Measurements from ENCODE around the gene CSMD2. TPM values are rescaled to one million over a fixed set of nuclear protein-coding genes. Genes with fewer than 3 reads are reported as not detected.

CSMD2 gene
- total and polyA plus RNA-seq, 7 experiments from 2014 or later = 0.02 TPM; not detected in 6

GRCh38 chr1:33508151-33508550, 656.9 kb downstream of the CSMD2 start:
- Mint-ChIP-seq H3K4me3 (no peak overlapping the region), H3K27me3 (peaks cover 0 to 14% (median 6%) of the 10 kb centered on the region in 5 donors), H3K9me3 (peaks cover 0 to 6% (median 0%) of the 10 kb centered on the region in 11 donors), H3K36me3 (no peaks in the 10 kb centered on the region), H3K4me1 (peaks cover 0 to 1% (median 0%) of the 10 kb centered on the region in 7 donors), H3K27ac (no peak overlapping the region)
- Histone ChIP-seq H3K36me3 (ENCODE audit: control insufficient read depth in 2 of 3, insufficient read depth in 3 of 3, low read length in 3 of 3) (no peaks in the 10 kb centered on the region), H3K4me1 (ENCODE audit: control insufficient read depth in 2 of 2, insufficient read depth in 2 of 2, low read length in 2 of 2) (no peaks in the 10 kb centered on the region), H3K27me3 (ENCODE audit: control insufficient read depth in 2 of 2, insufficient read depth in 2 of 2, low read length in 2 of 2) (no peaks in the 10 kb centered on the region), H3K9me3 (ENCODE audit: control insufficient read depth in 2 of 3, low read length in 3 of 3) (no peaks in the 10 kb centered on the region), H3K4me3 (ENCODE audit: low read length) (no peak overlapping the region), H3K27ac (ENCODE audit: low read depth, low read length) (no peak overlapping the region)
- intact Hi-C loops (cut with micrococcal nuclease) = no loop called here
- ChIA-PET CTCF (no interaction called here), POLR2A (no interaction called here)
- no peak for ATAC-seq
- no peak for DNase-seq

GRCh38 chr1:33507661-33508060, 657.4 kb downstream of the CSMD2 start:
- peaks cover 0 to 1% (median 0%) of the 10 kb centered on the region in 7 donors for H3K4me1 Mint-ChIP-seq

GRCh38 chr1:33503506-33503905, 661.5 kb downstream of the CSMD2 start:
- Histone ChIP-seq H3K27me3 (ENCODE audit: control insufficient read depth in 2 of 2, insufficient read depth in 2 of 2, low read length in 2 of 2) (no peaks in the 10 kb centered on the region), H3K4me3 (ENCODE audit: low read length) (no peak overlapping the region), H3K27ac (ENCODE audit: low read depth, low read length) (no peak overlapping the region), H3K4me1 (ENCODE audit: control insufficient read depth in 2 of 2, insufficient read depth in 2 of 2, low read length in 2 of 2) (no peaks in the 10 kb centered on the region), H3K36me3 (ENCODE audit: control insufficient read depth in 2 of 3, insufficient read depth in 3 of 3, low read length in 3 of 3) (no peaks in the 10 kb centered on the region), H3K9me3 (ENCODE audit: control insufficient read depth in 2 of 3, low read length in 3 of 3) (no peaks in the 10 kb centered on the region)
- peaks cover 0 to 31% (median 5%) of the 10 kb centered on the region in 11 donors for H3K9me3 Mint-ChIP-seq
- DNase-seq (no peak), ATAC-seq (no peak)
- intact Hi-C loops (cut with micrococcal nuclease) = no loop called here
- peaks cover 0 to 14% (median 0%) of the 10 kb centered on the region in 5 donors for H3K36me3 Mint-ChIP-seq
- H3K27me3 Mint-ChIP-seq = peaks cover 0 to 6% (median 6%) of the 10 kb centered on the region in 5 donors
- POLR2A ChIA-PET = no interaction called here
- H3K4me1 Mint-ChIP-seq = no peaks in the 10 kb centered on the region
- no peak overlapping the region for H3K27ac Mint-ChIP-seq
- CTCF ChIA-PET = no interaction called here
- H3K4me3 Mint-ChIP-seq = no peak overlapping the region

More at GRCh38 chr1:33507661-33508060, 657.4 kb downstream of the CSMD2 start:
- Mint-ChIP-seq H3K36me3 (no peaks in the 10 kb centered on the region), H3K4me3 (no peak overlapping the region), H3K9me3 (peaks cover 0 to 6% (median 0%) of the 10 kb centered on the region in 11 donors), H3K27me3 (peaks cover 0 to 14% (median 6%) of the 10 kb centered on the region in 5 donors), H3K27ac (no peak overlapping the region)
- DNase-seq (no peak), ATAC-seq (no peak)
- Histone ChIP-seq H3K4me3 (ENCODE audit: low read length) (no peak overlapping the region), H3K27me3 (ENCODE audit: control insufficient read depth in 2 of 2, insufficient read depth in 2 of 2, low read length in 2 of 2) (no peaks in the 10 kb centered on the region), H3K36me3 (ENCODE audit: control insufficient read depth in 2 of 3, insufficient read depth in 3 of 3, low read length in 3 of 3) (no peaks in the 10 kb centered on the region), H3K9me3 (ENCODE audit: control insufficient read depth in 2 of 3, low read length in 3 of 3) (no peaks in the 10 kb centered on the region), H3K4me1 (ENCODE audit: control insufficient read depth in 2 of 2, insufficient read depth in 2 of 2, low read length in 2 of 2) (no peaks in the 10 kb centered on the region), H3K27ac (ENCODE audit: low read depth, low read length) (no peak overlapping the region)
- intact Hi-C loops (cut with micrococcal nuclease) = no loop called here
- CTCF ChIA-PET = no interaction called here
- POLR2A ChIA-PET = no interaction called here

DNA sequence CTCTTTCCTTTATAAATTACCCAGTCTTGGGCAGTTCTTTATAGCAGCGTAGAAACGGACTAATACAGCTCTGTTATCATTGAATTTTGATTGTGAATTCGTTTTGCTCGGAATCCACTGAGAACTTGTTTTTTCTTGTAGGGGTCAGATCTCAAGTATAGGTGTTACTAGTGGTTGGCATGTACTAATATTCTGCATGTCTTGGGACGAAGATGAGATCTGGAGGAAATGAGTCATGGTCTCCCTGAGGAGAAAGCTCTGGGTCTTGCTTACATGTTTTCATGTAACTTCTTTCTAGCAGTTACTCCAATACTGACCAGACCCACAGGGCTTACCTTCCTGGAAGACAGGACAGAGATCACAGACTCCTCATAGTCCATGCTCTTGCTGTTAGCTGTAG, 662.3 kb downstream of the CSMD2 start:
- POLR2A ChIA-PET = no interaction called here

GRCh38 chr1:33501774-33502173, 663.3 kb downstream of the CSMD2 start:
- intact Hi-C loops (cut with micrococcal nuclease) = no loop called here
- no peaks in the 10 kb centered on the region for H3K4me1 ChIP-seq (ENCODE audit: control insufficient read depth in 2 of 2, insufficient read depth in 2 of 2, low read length in 2 of 2)
- no peaks in the 10 kb centered on the region for H3K27me3 ChIP-seq (ENCODE audit: control insufficient read depth in 2 of 2, insufficient read depth in 2 of 2, low read length in 2 of 2)
- Mint-ChIP-seq H3K27me3 (peaks cover 0 to 4% (median 0%) of the 10 kb centered on the region in 5 donors), H3K4me1 (no peaks in the 10 kb centered on the region), H3K27ac (no peak overlapping the region), H3K4me3 (no peak overlapping the region), H3K9me3 (peaks cover 4 to 42% (median 11%) of the 10 kb centered on the region in 11 donors), H3K36me3 (peaks cover 3 to 28% (median 14%) of the 10 kb centered on the region in 5 donors)
- ChIA-PET POLR2A (no interaction called here), CTCF (no interaction called here)
- peaks cover 0 to 3% (median 0%) of the 10 kb centered on the region in 3 experiments for H3K9me3 ChIP-seq (ENCODE audit: control insufficient read depth in 2 of 3, low read length in 3 of 3)
- H3K27ac ChIP-seq (ENCODE audit: low read depth, low read length) = no peak overlapping the region
- no peak for DNase-seq
- no peak for ATAC-seq
- H3K36me3 ChIP-seq (ENCODE audit: control insufficient read depth in 2 of 3, insufficient read depth in 3 of 3, low read length in 3 of 3) = no peaks in the 10 kb centered on the region
- no peak overlapping the region for H3K4me3 ChIP-seq (ENCODE audit: low read length)

More for the DNA sequence above, 662.3 kb downstream of the CSMD2 start:
- Mint-ChIP-seq H3K27me3 (peaks cover 0 to 4% (median under 1%) of the 10 kb centered on the region in 5 donors), H3K36me3 (peaks cover 0 to 20% (median 4%) of the 10 kb centered on the region in 5 donors), H3K9me3 (peaks cover 2 to 34% (median 6%) of the 10 kb centered on the region in 11 donors), H3K4me1 (no peaks in the 10 kb centered on the region), H3K4me3 (no peak overlapping the region), H3K27ac (no peak overlapping the region)
- Histone ChIP-seq H3K27ac (ENCODE audit: low read depth, low read length) (no peak overlapping the region), H3K27me3 (ENCODE audit: control insufficient read depth in 2 of 2, insufficient read depth in 2 of 2, low read length in 2 of 2) (no peaks in the 10 kb centered on the region), H3K9me3 (ENCODE audit: control insufficient read depth in 2 of 3, low read length in 3 of 3) (no peaks in the 10 kb centered on the region), H3K4me3 (ENCODE audit: low read length) (no peak overlapping the region), H3K4me1 (ENCODE audit: control insufficient read depth in 2 of 2, insufficient read depth in 2 of 2, low read length in 2 of 2) (no peaks in the 10 kb centered on the region), H3K36me3 (ENCODE audit: control insufficient read depth in 2 of 3, insufficient read depth in 3 of 3, low read length in 3 of 3) (no peaks in the 10 kb centered on the region)
- ATAC-seq (no peak), DNase-seq (no peak)
- intact Hi-C loops (cut with micrococcal nuclease) = no loop called here
- CTCF ChIA-PET = no interaction called here

- ChIA-PET CTCF (no interaction called here), POLR2A (no interaction called here)
- H3K36me3 Mint-ChIP-seq = peaks cover 4 to 30% (median 14%) of the 10 kb centered on the region in 5 donors
- no peak overlapping the region for H3K27ac ChIP-seq (ENCODE audit: low read depth, low read length)
- no peaks in the 10 kb centered on the region for H3K4me1 Mint-ChIP-seq
- H3K27ac Mint-ChIP-seq = no peak overlapping the region
- H3K4me3 Mint-ChIP-seq = no peak overlapping the region
- no peaks in the 10 kb centered on the region for H3K27me3 ChIP-seq (ENCODE audit: control insufficient read depth in 2 of 2, insufficient read depth in 2 of 2, low read length in 2 of 2)
- H3K4me3 ChIP-seq (ENCODE audit: low read length) = no peak overlapping the region
- ATAC-seq (no peak), DNase-seq (no peak)
- intact Hi-C loops (cut with micrococcal nuclease) = no loop called here
- H3K36me3 ChIP-seq (ENCODE audit: control insufficient read depth in 2 of 3, insufficient read depth in 3 of 3, low read length in 3 of 3) = no peaks in the 10 kb centered on the region
- peaks cover 4 to 46% (median 14%) of the 10 kb centered on the region in 11 donors for H3K9me3 Mint-ChIP-seq
- peaks cover 0 to 3% (median 0%) of the 10 kb centered on the region in 3 experiments for H3K9me3 ChIP-seq (ENCODE audit: control insufficient read depth in 2 of 3, low read length in 3 of 3)
- no peaks in the 10 kb centered on the region for H3K4me1 ChIP-seq (ENCODE audit: control insufficient read depth in 2 of 2, insufficient read depth in 2 of 2, low read length in 2 of 2)
- peaks cover 0 to 4% (median 0%) of the 10 kb centered on the region in 5 donors for H3K27me3 Mint-ChIP-seq
Observed at GRCh38 chr1:33501309-33501708, 663.7 kb downstream of the CSMD2 start.

GRCh38 chr1:33500547-33500946, 664.5 kb downstream of the CSMD2 start:
- Histone ChIP-seq H3K27ac (ENCODE audit: low read depth, low read length) (no peak overlapping the region), H3K27me3 (ENCODE audit: control insufficient read depth in 2 of 2, insufficient read depth in 2 of 2, low read length in 2 of 2) (no peaks in the 10 kb centered on the region), H3K36me3 (ENCODE audit: control insufficient read depth in 2 of 3, insufficient read depth in 3 of 3, low read length in 3 of 3) (no peaks in the 10 kb centered on the region), H3K4me1 (ENCODE audit: control insufficient read depth in 2 of 2, insufficient read depth in 2 of 2, low read length in 2 of 2) (no peaks in the 10 kb centered on the region), H3K9me3 (ENCODE audit: control insufficient read depth in 2 of 3, low read length in 3 of 3) (peaks cover 0 to 9% (median 5%) of the 10 kb centered on the region in 3 experiments), H3K4me3 (ENCODE audit: low read length) (no peak overlapping the region)
- DNase-seq = no peak
- ChIA-PET CTCF (no interaction called here), POLR2A (no interaction called here)
- Mint-ChIP-seq H3K4me1 (no peaks in the 10 kb centered on the region), H3K9me3 (peaks cover 4 to 54% (median 20%) of the 10 kb centered on the region in 11 donors), H3K36me3 (peaks cover 7 to 32% (median 16%) of the 10 kb centered on the region in 5 donors), H3K27ac (no peak overlapping the region), H3K4me3 (no peak overlapping the region), H3K27me3 (peaks cover 0 to 4% (median 0%) of the 10 kb centered on the region in 5 donors)
- ATAC-seq = no peak
- intact Hi-C loops (cut with micrococcal nuclease) = no loop called here
